Neural cell (in vitro differentiated cells): Measurements from ENCODE around the gene RNLS. TPM values are rescaled to one million over a fixed set of nuclear protein-coding genes. Genes with fewer than 3 reads are reported as not detected.

Source experiments
- H2AFZ ChIP-seq: fragments of 200-600, 300-800 bp; sonication (generic), shearing (Covaris generic); 2 replicates; pipeline ENCODE4 v1.6.0; 2014; ENCODE audit warnings: low read depth, mild to moderate bottlenecking, antibody characterized with exemption, low read length, moderate library complexity
- H3F3A ChIP-seq: fragments of 200-600 bp; shearing (Covaris generic); 2 replicates; pipeline ENCODE4 v1.6.1; 2016; ENCODE audit warnings: mild to moderate bottlenecking, moderate library complexity, mixed read lengths, antibody characterized with exemption, low read length; ENCODE audit not compliant: insufficient read depth, poor library complexity, severe bottlenecking
- H3K27ac ChIP-seq: fragments of 200-600, 300-800 bp; sonication (generic), shearing (Covaris generic); 2 replicates; pipeline ENCODE4 v1.5.1; 2014; ENCODE audit warnings: mild to moderate bottlenecking, low read length, moderate library complexity
- H3K27me3 ChIP-seq: fragments of 300-800, 200-600 bp; sonication (generic), shearing (Covaris generic); 2 replicates; pipeline ENCODE4 v1.6.0; 2014; ENCODE audit warnings: mild to moderate bottlenecking, low read depth, low read length, moderate library complexity; ENCODE audit not compliant: insufficient read depth
- H3K36me3 ChIP-seq: fragments of 300-800, 200-600 bp; sonication (generic), shearing (Covaris generic); 2 replicates; pipeline ENCODE4 v1.5.1; 2014; ENCODE audit warnings: mild to moderate bottlenecking, antibody characterized with exemption, low read length, moderate library complexity; ENCODE audit not compliant: insufficient read depth
- H3K4me2 ChIP-seq: fragments of 300-800, 200-600 bp; sonication (generic), shearing (Covaris generic); 2 replicates; pipeline ENCODE4 v1.6.0; 2014; ENCODE audit warnings: mild to moderate bottlenecking, low read length
- H3K4me3 ChIP-seq: fragments of 300-800, 200-600 bp; sonication (generic), shearing (Covaris generic); 2 replicates; pipeline ENCODE4 v1.5.1; 2014; ENCODE audit warnings: mild to moderate bottlenecking, low read length, moderate library complexity
- H3K79me2 ChIP-seq: fragments of 200-600 bp; shearing (Covaris generic); replicated peaks from 2 replicates; pipeline ENCODE4 v1.6.0; 2014; ENCODE audit warnings: mild to moderate bottlenecking, low read length, moderate library complexity; ENCODE audit not compliant: insufficient read depth
- H3K9ac ChIP-seq: fragments of 300-800, 200-600 bp; sonication (generic), shearing (Covaris generic); 2 replicates; pipeline ENCODE4 v1.6.1; 2016; ENCODE audit warnings: mild to moderate bottlenecking, low read length, mixed read lengths
- H3K9me2 ChIP-seq: fragments of 200-600 bp; shearing (Covaris generic); 2 replicates; pipeline ENCODE4 v1.6.1; 2016; ENCODE audit warnings: mild to moderate bottlenecking, low read length, mixed read lengths; ENCODE audit not compliant: insufficient read depth
- H3K9me3 ChIP-seq: fragments of 200-600, 300-800 bp; sonication (generic), shearing (Covaris generic); 2 replicates; pipeline ENCODE4 v1.6.1; 2016; ENCODE audit warnings: mild to moderate bottlenecking, mixed run types, low read length, moderate library complexity, mixed read lengths
- H4K20me1 ChIP-seq: fragments of 200-600 bp; shearing (Covaris generic); 2 replicates; pipeline ENCODE4 v1.6.1; 2016; ENCODE audit warnings: mild to moderate bottlenecking, mixed run types; ENCODE audit not compliant: insufficient read depth
- EP300 ChIP-seq: fragments of 450-650 bp; conservative IDR thresholded peaks from 2 replicates; pipeline ENCODE4 v1.6.1; 2014; ENCODE audit warnings: antibody characterized with exemption, mild to moderate bottlenecking, moderate library complexity; ENCODE audit not compliant: poor library complexity, severe bottlenecking
- EZH2 ChIP-seq: fragments of 200-600, 300-800 bp; shearing (Covaris generic), sonication (generic); IDR thresholded peaks from 2 replicates; pipeline ENCODE4 v1.6.1; 2014; ENCODE audit warnings: antibody characterized with exemption, low read length, borderline replicate concordance, mild to moderate bottlenecking; ENCODE audit not compliant: insufficient read depth, poor library complexity, severe bottlenecking
- MXI1 ChIP-seq: fragments of 450-650 bp; conservative IDR thresholded peaks from 2 replicates; pipeline ENCODE4 v1.6.1; 2014; ENCODE audit warnings: antibody characterized with exemption, mild to moderate bottlenecking; ENCODE audit not compliant: poor library complexity, severe bottlenecking
- POLR2AphosphoS5 ChIP-seq: IDR thresholded peaks from 2 replicates; pipeline ENCODE4 v1.6.1; 2012
- RAD21 ChIP-seq: fragments of 450-650 bp; conservative IDR thresholded peaks from 2 replicates; pipeline ENCODE4 v1.6.1; 2014; ENCODE audit warnings: antibody characterized with exemption, mild to moderate bottlenecking, moderate library complexity
- REST ChIP-seq: IDR thresholded peaks from 2 replicates; pipeline ENCODE4 v1.6.1; 2012; ENCODE audit warnings: borderline replicate concordance
- SMC3 ChIP-seq: fragments of 450-650 bp; conservative IDR thresholded peaks from 2 replicates; pipeline ENCODE4 v1.6.1; 2014; ENCODE audit warnings: antibody characterized with exemption, mild to moderate bottlenecking, moderate library complexity; ENCODE audit not compliant: poor library complexity
- TAF1 ChIP-seq: IDR thresholded peaks from 2 replicates; pipeline ENCODE4 v1.6.1; 2012; ENCODE audit warnings: low read depth
- polyA plus RNA-seq: library from polyadenylated mRNA; depleted of rRNA; stranded (reverse); fragments of >200 nt; gene quantifications from 2 replicates; pipeline ENCODE4 v1.2.3, GENCODE V29; 2014
- TF ChIP-seq, protein P1 (sequence below): fragments of 450-650 bp; IDR thresholded peaks from 2 replicates; pipeline ENCODE4 v1.5.1; 2014; ENCODE audit warnings: antibody characterized with exemption, mild to moderate bottlenecking, moderate library complexity; ENCODE audit not compliant: poor library complexity, severe bottlenecking

RNLS gene
- polyA plus RNA-seq, 1 donor from 2014 or later: 0.20 TPM

- no peaks in the 10 kb centered on the region for H3K79me2 ChIP-seq
- TF ChIP-seq TAF1: no peak
- no peak for TF ChIP-seq RAD21
- TF ChIP-seq MXI1: no peak
- TF ChIP-seq POLR2AphosphoS5: no peak
- TF ChIP-seq EP300: no peak
- TF ChIP-seq, protein P1, sequence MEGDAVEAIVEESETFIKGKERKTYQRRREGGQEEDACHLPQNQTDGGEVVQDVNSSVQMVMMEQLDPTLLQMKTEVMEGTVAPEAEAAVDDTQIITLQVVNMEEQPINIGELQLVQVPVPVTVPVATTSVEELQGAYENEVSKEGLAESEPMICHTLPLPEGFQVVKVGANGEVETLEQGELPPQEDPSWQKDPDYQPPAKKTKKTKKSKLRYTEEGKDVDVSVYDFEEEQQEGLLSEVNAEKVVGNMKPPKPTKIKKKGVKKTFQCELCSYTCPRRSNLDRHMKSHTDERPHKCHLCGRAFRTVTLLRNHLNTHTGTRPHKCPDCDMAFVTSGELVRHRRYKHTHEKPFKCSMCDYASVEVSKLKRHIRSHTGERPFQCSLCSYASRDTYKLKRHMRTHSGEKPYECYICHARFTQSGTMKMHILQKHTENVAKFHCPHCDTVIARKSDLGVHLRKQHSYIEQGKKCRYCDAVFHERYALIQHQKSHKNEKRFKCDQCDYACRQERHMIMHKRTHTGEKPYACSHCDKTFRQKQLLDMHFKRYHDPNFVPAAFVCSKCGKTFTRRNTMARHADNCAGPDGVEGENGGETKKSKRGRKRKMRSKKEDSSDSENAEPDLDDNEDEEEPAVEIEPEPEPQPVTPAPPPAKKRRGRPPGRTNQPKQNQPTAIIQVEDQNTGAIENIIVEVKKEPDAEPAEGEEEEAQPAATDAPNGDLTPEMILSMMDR: no peak
- no peak for TF ChIP-seq EZH2
- TF ChIP-seq SMC3: no peak
- TF ChIP-seq REST: no peak
- H3K4me3 ChIP-seq: no peak overlapping the region
- H2AFZ ChIP-seq: no peak overlapping the region
- H3K27me3 ChIP-seq: no peaks in the 10 kb centered on the region
- no peaks in the 10 kb centered on the region for H3F3A ChIP-seq
- no peak overlapping the region for H3K4me2 ChIP-seq
- H4K20me1 ChIP-seq: no peaks in the 10 kb centered on the region
- no peak overlapping the region for H3K27ac ChIP-seq
- H3K36me3 ChIP-seq: no peaks in the 10 kb centered on the region
- no peak overlapping the region for H3K9ac ChIP-seq
- H3K9me2 ChIP-seq: no peaks in the 10 kb centered on the region
- no peaks in the 10 kb centered on the region for H3K9me3 ChIP-seq
These were observed 329.0 kb downstream of the RNLS start for GRCh38 chr10:88254091-88254490.

- no peak overlapping the region for H2AFZ ChIP-seq
- no peaks in the 10 kb centered on the region for H3F3A ChIP-seq
- H3K9me2 ChIP-seq: no peaks in the 10 kb centered on the region
- H3K79me2 ChIP-seq: no peaks in the 10 kb centered on the region
- H3K27ac ChIP-seq: no peak overlapping the region
- H3K36me3 ChIP-seq: no peaks in the 10 kb centered on the region
- no peaks in the 10 kb centered on the region for H4K20me1 ChIP-seq
- no peaks in the 10 kb centered on the region for H3K9me3 ChIP-seq
- H3K27me3 ChIP-seq: no peaks in the 10 kb centered on the region
- H3K9ac ChIP-seq: no peak overlapping the region
- no peak for TF ChIP-seq EP300
- no peak for TF ChIP-seq SMC3
- TF ChIP-seq EZH2: no peak
- TF ChIP-seq POLR2AphosphoS5: no peak
- TF ChIP-seq RAD21: no peak
- TF ChIP-seq MXI1: no peak
- no peak for TF ChIP-seq TAF1
- TF ChIP-seq REST: no peak
- TF ChIP-seq, protein P1: no peak
- no peak overlapping the region for H3K4me3 ChIP-seq
- H3K4me2 ChIP-seq: no peak overlapping the region
These were observed 329.5 kb downstream of the RNLS start for GRCh38 chr10:88253622-88254021.
